Stimulated activated CD8-positive, alpha-beta memory T cell treated with anti-CD3 and anti-CD28 coated beads, Interleukin-4, amount 100 ng/mL, for 4 hours (primary cell): ENCODE measurements around the gene CLK4.
A peak's percentile ranks its signal among the peaks of the same experiment; 100 is the strongest.

Source experiments
- DNase-seq, 2 donors: peaks; one replicate each; pipeline ENCODE4 v3.0.0-alpha.2; 2020; ENCODE audit warnings: low read depth in 2 of 2, low spot score in 1 of 2

CLK4 gene

DNA sequence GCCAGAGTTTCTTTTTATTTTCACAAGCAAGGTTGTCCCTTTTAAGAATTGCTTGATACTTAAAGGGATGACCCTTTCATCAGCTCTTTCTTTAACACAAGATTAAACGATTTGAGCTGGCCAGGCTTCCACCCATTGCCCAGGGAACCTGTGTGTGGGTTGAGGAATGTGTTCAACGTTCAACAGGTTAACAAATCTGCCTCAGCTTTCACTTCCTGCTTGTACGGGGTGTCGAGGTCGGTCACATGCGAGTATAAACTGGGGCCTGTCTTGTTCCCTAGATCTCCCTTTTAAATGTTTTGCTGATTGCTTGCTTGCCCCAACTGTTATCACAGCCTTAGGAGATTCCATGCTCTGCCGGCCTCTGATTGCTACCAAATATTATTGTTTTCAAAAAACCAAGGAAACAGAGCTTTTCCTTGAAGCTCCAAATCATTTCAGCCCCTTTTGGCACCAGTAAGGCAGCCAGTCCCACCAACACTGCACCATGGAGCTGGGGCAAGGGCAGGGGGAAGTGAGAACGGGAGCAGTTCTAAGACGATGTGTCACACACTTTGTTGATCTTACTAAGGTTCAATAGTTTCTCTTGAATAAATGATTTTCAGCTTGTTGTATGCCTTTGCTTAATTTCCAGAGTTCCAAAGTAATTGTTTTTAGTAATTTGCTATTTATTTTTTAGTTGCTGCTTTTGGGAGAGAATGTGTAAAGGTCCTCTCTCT is 10.7 kb upstream of the CLK4 start:
- no peak for DNase-seq

GRCh38 chr5:178632285-178632684 is 5.4 kb upstream of the CLK4 start:
- no peak for DNase-seq

DNA sequence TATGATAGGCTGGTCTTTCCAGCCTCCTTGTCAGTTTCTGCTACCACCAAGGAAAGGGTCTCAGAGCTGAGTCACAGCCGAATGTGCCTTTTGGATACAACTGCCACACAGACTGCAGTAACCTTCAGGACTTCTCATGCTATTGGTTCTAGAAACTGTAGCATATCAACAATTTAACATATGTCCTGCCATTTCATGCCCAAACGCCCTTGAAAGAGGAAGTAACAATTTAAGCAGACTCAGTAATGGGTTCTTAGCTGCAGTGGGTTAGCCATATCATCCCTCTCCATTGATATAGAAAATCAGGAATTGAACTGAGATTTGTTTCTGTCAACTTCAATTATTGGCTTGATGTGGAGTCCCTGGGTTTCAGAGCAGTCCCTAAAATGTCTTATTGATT is 4.1 kb upstream of the CLK4 start:
- no peak for DNase-seq

DNA sequence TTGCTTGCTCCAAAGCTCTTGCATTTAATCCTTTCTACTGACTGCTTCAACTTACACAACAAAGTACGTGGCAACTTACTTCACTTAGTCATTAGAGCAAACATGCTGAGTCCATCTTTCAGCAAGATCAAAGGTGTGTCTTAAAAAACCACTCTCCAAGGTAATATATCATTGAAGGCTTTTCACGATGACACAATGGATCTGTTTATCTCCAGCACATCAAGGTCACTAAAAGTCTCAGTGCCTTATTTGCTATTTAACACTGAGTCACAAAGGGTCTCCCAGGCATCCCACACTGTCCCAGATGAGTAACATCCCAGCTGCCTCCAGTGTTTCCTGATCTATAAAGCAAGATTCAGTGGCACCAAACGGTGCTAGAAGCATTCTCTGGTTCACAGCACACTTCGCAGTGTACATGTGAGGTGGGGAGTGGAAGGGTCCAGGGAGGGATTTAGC is 3.7 kb upstream of the CLK4 start:
- no peak for DNase-seq

DNA sequence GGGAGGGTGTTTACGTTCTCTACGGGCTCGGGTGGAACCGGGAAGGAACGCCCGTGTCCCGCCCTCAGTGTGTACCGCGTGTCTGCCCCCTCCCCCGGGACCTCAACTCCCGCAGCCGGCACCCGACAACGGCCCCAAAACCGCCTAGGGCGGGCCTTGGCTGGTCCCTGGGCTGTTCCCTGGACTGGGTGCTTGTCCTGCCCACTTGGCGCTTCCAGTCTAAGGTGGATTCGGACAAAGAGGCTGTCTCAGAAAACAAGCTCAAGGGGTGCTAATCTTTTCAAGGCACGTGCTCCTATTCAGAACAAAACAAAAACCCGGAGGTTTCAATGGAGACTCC is 379 bp upstream of the CLK4 start:
- DNase-seq: no peak

DNA sequence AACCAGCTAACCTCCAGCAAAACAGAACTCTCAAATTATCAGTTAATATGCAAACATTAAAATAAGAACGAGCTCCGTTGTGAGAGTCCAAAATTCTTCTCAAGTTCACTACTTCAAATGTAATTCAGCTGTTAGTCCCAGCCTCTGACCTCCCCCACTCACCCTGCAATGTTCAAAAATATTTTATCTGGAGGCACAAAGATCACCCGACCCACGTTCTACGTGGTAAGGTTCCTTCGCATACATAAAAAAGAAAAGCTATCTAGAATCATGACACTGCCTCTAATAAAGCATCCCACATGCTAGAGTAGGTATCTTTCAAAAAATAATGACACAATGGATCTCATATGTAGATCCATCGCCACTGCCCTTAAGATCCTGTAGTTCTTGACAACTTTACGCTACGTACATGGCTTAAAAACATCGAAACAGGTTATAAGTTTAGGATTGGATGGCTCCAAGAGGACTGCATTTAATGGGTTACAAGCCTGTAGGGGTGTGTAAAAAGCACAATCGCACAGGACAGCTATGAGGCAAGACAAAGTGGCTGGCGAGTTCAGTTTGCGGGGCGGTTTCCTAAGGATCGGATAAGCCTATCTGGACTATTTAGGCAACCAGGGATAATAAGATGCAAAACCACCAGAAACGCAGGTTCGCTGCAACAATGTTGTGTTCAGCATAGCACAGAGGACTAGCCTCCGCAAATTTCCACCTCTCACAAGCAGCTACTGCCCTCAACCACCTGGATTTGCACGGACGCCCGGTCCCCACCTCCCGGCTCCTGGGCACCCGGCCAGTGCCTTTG is 969 bp downstream of the CLK4 start:
- no peak for DNase-seq

- DNase-seq: no peak
Observed at GRCh38 chr5:178624631-178625546, 2.0 kb downstream of the CLK4 start.

DNA sequence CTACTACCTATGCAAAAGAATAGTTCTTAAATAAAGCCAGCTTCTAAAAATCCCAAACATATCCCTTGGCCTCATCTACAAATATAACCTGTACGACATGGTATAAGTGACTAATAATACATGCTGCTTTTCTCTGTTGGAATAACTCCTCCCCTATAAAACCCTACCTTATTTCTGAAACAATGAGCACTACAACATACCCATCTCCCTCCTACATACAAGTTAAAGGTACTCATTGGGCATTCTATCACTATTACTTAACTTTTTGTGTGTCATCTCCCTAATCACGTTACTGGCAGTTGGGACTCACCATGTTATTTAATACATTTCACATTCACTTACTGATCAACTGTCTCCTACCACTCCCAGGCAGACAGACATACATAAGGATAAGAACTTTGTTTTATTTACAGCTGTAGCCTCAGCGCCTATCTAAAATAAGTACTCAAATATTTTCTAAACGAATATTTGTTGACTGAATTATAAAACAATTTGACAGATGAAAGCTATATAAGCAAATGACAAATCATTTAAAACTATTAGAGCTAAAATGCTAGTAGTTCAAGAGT is 4.1 kb downstream of the CLK4 start:
- no peak for DNase-seq

DNA sequence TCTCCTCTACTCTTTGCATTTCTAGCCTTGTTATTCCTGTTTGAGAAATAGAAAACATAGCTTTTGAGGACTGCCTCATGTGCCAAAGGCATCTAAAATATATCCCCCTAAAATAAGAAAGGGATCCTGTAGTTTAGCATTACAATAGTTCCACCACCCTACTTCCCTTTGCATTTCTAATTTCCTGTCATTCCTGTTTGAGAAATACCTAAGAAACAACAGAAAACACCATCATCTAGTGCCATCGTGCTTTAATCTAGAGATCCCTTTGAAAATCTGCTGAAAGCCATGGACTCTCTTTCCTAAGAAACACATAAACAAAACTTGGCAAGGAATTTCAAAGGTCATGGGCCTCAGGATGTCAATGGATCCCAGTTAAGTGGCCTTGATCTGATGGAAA is 7.5 kb downstream of the CLK4 start:
- no peak for DNase-seq

DNA sequence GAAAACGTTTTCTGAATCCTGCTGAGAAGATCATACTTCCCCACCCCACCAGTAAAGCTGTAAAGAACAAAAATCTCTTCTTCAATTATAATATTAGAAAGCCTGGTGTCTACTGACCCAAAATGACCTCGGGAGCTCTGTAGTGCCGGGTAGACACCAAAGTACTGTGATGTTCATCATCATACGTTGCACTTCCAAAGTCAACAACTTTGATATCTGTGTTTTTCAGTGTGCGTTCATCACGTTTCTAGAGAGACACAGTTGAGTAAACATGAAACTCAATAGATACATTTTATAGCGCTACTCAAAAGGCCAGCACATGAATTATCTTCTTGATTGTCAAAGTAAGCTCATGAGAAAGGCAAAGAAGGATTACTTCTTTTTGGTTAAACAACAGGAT is 14.6 kb downstream of the CLK4 start:
- no peak for DNase-seq

- DNase-seq: no peak
Observed at GRCh38 chr5:178606269-178606668, 20.6 kb downstream of the CLK4 start.

DNA sequence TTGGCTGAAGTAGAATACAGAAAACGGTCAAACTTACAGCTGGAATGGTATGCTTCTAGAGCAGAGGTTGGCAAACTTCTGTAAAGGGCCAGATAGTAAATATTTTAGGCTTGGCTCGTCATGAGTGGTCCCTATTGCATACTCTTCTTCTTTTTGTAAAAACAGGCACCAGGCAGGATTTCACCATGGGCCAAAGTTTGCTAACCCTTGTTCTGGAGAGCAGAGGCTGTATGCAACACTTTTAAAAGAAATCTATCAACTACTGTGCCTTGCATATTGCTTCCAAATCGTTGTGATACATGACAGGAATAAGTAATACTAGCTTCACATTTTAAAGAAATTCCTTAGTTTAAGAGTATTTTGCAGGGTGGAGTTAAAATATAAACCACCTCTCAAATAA is 21.1 kb downstream of the CLK4 start:
- no peak for DNase-seq

GRCh38 chr5:178602752-178603151 is 24.1 kb downstream of the CLK4 start:
- DNase-seq: no peak

DNA sequence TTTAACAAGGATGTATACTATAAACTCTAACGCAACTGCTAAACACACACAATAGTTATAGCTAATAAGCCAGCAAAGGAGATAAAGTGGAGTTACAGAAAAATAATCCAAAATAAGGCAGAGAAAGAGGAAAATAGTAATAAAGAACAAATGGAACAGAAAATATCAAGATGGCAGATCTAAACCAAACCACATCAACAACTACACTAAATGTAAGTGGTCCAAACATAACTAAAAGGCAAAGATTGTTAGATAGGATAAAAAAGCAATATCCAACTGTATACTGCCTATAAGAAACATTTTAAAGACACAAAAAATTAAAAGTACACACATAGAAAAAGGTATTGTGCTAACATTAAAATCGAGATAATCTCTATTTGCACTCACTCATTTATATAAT is 31.1 kb downstream of the CLK4 start:
- DNase-seq: no peak

DNA sequence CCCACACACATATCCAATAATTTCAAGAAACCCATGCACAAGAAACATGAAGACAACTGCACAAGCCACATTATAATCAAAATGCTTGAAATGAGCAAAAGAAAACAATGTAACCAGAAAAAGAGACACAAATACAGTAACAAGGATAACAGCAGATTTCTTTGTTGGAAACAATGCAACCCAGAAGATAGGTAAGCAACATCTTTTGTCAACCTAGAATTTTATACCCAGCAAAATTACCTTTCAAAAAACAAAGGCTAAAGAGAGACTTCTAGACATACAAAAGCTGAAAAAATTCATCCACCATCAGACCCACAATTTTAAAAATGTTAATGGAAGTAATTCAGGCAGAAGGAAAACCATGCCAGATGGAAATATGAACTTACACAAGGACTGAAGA is 31.7 kb downstream of the CLK4 start:
- DNase-seq: no peak

GRCh38 chr5:178590924-178591423 is 35.9 kb downstream of the CLK4 start:
- no peak for DNase-seq

DNA sequence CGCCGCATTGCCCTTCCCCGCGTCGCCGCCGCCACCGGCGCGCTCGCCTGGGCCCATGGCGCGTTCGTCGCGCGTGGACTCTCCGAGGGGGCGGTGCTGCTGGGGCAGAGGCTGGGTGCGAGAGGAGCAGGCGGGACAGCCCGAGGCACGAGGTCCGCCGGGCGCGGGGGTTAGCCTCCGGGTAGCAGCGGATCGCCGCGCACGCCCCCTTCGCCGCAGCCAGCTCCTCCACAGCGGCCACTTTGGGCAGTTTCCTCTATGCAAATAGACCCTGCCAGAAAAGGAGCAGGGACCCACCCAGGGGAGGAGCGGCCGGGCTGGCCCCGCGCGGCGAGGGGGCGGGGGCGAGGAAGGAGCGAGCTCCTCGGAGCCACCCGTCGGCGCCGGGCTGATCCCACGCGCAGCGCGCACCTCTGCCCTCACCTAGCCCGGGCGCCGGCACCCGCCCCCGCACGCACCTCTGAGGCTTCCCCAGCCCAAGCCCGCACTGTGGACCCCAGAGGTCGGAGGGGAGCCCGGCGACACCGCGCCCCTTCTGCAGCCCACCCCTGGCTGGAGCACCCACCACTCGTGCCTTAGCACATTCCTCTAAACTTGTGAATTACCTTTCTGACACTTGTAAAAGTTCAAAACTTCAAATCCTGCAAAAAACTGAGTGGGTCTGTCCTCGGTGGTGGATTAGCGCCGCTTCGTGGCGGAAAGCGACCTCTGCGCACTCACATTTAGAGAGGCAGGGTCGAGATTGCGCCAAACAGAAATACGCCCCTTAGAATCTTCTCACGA is 36.5 kb downstream of the CLK4 start, which contains the start of gene COL23A1:
COL23A1 (minus strand) TSS at position 253 of the 783 bp plus-strand sequence.
- DNase-seq: peak in 1 of 2 donors; percentile 7

DNA sequence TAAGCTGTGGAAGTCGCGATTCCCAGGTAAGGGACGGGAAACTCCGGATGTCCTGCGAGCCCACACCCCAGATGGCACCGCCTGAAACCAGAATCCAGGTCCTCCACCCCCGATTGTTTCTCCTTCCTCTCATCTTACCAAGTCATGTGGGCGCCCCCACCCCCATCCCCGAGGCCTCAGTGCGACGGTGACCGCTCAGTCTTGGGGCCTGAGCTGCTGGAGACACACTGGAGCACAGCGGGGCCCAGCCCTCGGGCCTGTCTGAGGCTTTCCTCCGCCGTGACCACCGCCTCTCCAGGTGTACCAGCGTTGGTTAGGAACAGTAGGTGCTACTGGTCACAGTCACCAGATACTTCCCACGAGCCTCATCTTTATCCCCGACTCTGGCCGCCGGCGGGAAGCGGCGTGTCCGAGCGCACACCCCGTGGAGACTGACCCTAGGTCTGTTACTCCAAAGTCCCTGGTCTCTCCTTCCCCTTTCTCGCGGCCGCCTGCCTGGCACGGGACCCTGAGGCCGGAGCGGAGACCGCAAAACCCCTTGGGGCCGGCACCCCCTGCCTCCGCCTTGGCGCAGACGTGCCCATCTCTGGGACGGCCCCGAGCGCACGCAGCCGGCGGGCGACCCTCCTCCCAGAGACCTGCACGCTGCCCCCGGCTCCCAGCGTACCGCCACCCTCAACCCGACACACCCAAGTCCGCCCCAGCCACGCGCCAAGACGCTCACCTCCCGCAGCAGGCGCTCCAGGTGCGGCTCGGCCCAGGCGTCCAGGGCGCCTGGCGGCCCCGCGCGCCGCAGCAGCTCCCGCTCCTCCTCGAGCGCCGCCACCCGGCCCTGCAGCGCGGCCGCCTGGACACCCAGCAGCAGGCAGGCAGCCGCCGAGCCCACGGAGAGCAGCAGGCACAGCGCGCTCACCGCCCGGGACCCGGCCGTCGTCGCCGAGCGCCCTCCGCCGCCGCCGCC is 37.4 kb downstream of the CLK4 start:
- DNase-seq: no peak

DNA sequence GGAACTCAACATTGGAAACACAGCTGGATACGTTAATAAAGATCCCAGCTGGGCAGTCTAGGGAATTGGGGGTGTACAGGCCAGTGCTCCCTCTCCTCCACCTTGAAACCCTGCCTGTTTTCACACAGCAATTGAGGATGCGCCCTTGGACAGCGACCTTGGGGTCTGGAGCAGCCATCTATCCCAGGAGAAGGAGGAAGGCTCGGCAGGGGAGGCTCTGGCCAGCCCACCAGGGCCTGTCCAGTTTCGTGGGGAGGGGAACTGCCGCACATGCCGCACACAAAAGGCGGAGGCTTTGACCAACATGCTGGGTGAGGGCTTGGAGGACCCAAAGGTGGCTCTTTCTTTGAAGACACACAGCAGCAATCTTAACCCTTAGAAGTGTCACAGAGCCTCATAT is 38.1 kb downstream of the CLK4 start:
- DNase-seq: no peak
